Keratinocyte (primary cell): ENCODE measurements around the gene MAPK9. TPM values are rescaled to one million over a fixed set of nuclear protein-coding genes. Genes with fewer than 3 reads are reported as not detected.

Experiments
- DNase-seq: peaks from one replicate; pipeline ENCODE4 v3.0.0-alpha.2; 2011; ENCODE audit warnings: low read depth, missing footprints, low spot score
- FAIRE-seq: peaks from 2 replicates; lab custom pipeline; 2011; peaks lifted over from hg19 to GRCh38; lab: Jason Lieb, UNC
- H2AFZ ChIP-seq: 2 replicates; pipeline ENCODE4 v1.6.0; 2012; ENCODE audit warnings: low read length, control low read depth, inconsistent platforms; ENCODE audit not compliant: control insufficient read depth
- H3K27ac ChIP-seq: 2 replicates; pipeline ENCODE4 v1.5.1; 2011; ENCODE audit warnings: low read length; ENCODE audit not compliant: control insufficient read depth, insufficient read depth
- H3K27me3 ChIP-seq: 3 replicates; pipeline ENCODE4 v1.6.0; 2011; ENCODE audit warnings: low read length; ENCODE audit not compliant: control insufficient read depth, insufficient read depth; ENCODE audit errors: extremely low read depth
- H3K36me3 ChIP-seq, 2 experiments: 2 replicates in 1 of 2; 3 replicates in 1 of 2; pipeline ENCODE4 v1.5.1; 2011; ENCODE audit warnings: low read length in 2 of 2, mild to moderate bottlenecking in 1 of 2; ENCODE audit not compliant: control insufficient read depth in 2 of 2, insufficient read depth in 2 of 2; ENCODE audit errors: extremely low read depth in 1 of 2
- H3K4me1 ChIP-seq: 3 replicates; pipeline ENCODE4 v1.5.1; 2011; ENCODE audit warnings: low read length; ENCODE audit not compliant: control insufficient read depth, insufficient read depth; ENCODE audit errors: extremely low read depth
- H3K4me2 ChIP-seq: 3 replicates; pipeline ENCODE4 v1.6.0; 2011; ENCODE audit warnings: low read depth, low read length; ENCODE audit not compliant: control insufficient read depth, insufficient read depth; ENCODE audit errors: extremely low read depth
- H3K4me3 ChIP-seq, 3 experiments: fragments of 200-600 bp in 1 of 3; sonication (generic) in 1 of 3; 2 replicates in 2 of 3; 3 replicates in 1 of 3; pipeline ENCODE4 v1.5.1; 2011 to 2016; ENCODE audit warnings: low read length in 3 of 3, mild to moderate bottlenecking in 3 of 3, control low read depth in 2 of 3, inconsistent platforms in 1 of 3, low read depth in 1 of 3, mixed read lengths in 1 of 3, mixed run types in 1 of 3, moderate library complexity in 1 of 3; ENCODE audit not compliant: control insufficient read depth in 2 of 3, insufficient read depth in 2 of 3; ENCODE audit errors: extremely low read depth in 1 of 3
- H3K79me2 ChIP-seq: 2 replicates; pipeline ENCODE4 v1.6.0; 2012; ENCODE audit warnings: low read length; ENCODE audit not compliant: control insufficient read depth, insufficient read depth
- H3K9ac ChIP-seq: 3 replicates; pipeline ENCODE4 v1.6.0; 2011; ENCODE audit warnings: low read length; ENCODE audit not compliant: control insufficient read depth, insufficient read depth; ENCODE audit errors: extremely low read depth
- H3K9me1 ChIP-seq: 3 replicates; pipeline ENCODE4 v1.6.0; 2011; ENCODE audit warnings: low read length; ENCODE audit not compliant: control insufficient read depth, insufficient read depth; ENCODE audit errors: extremely low read depth
- H3K9me3 ChIP-seq: 2 replicates; pipeline ENCODE4 v1.5.1; 2012; ENCODE audit warnings: low read depth, low read length; ENCODE audit not compliant: control insufficient read depth
- H4K20me1 ChIP-seq: 3 replicates; pipeline ENCODE4 v1.6.0; 2011; ENCODE audit warnings: low read length; ENCODE audit not compliant: control insufficient read depth, insufficient read depth; ENCODE audit errors: extremely low read depth
- CTCF ChIP-seq, 3 experiments: IDR thresholded peaks in 1 of 3; conservative IDR thresholded peaks in 1 of 3; optimal IDR thresholded peaks in 1 of 3; 2 replicates in 2 of 3; 3 replicates in 1 of 3; pipeline versions ENCODE3 to v1.5.1; 2011; ENCODE audit warnings: low read length in 3 of 3, mild to moderate bottlenecking in 3 of 3, moderate library complexity in 2 of 3, control low read depth in 1 of 3, inconsistent platforms in 1 of 3; ENCODE audit not compliant: insufficient read depth in 2 of 3; ENCODE audit errors: extremely low read depth in 1 of 3
- EZH2 ChIP-seq: IDR thresholded peaks from one replicate; pipeline ENCODE4 v1.6.1; 2012; ENCODE audit warnings: inconsistent platforms, mild to moderate bottlenecking, low read length, moderate library complexity
- dilution Hi-C: fragments of 300-500 bp; cut with MboI; formaldehyde crosslinking; loops from one replicate; pipeline ENCODE4 v1.7.0; 2020; ENCODE audit warnings: low sequenced_read_pairs; ENCODE audit not compliant: extremely low pct_ligation_motif_present
- polyA plus RNA-seq, 5 experiments: library from polyadenylated mRNA; depleted of rRNA in 3 of 5; stranded (reverse) in 3 of 5; stranded (forward) in 1 of 5; unstranded in 1 of 5; fragments of >200 nt; gene quantifications; 1 replicate in 1 of 5; 2 replicates in 3 of 5; 3 replicates in 1 of 5; pipeline versions ENCODE4 v1.2.1 to v1.2.3, GENCODE V29; 2011 to 2012; ENCODE audit warnings: missing spikeins in 2 of 5, low read depth in 1 of 5, low replicate concordance in 1 of 5

The MAPK9 gene
- polyA plus RNA-seq, 1 donor (not counting 4 experiments of a cell fraction or from before 2014, with no cell fraction given): 49.4 TPM

- Histone ChIP-seq H3K9me1 (no peaks in the 10 kb centered on the region), H3K27ac (no peak overlapping the region), H3K79me2 (no peaks in the 10 kb centered on the region), H3K27me3 (no peaks in the 10 kb centered on the region), H3K4me2 (no peak overlapping the region), H4K20me1 (no peaks in the 10 kb centered on the region), H3K4me3 (no peak overlapping the region), H3K4me1 (peaks cover 7% of the 10 kb centered on the region), H3K36me3 (peaks cover 7 to 13% of the 10 kb centered on the region in 2 experiments), H2AFZ (no peak overlapping the region), H3K9me3 (no peaks in the 10 kb centered on the region), H3K9ac (no peak overlapping the region)
- dilution Hi-C loops: no loop called here
- FAIRE-seq: no peak
- no peak for TF ChIP-seq EZH2
- no peak for TF ChIP-seq CTCF (optimal IDR thresholded peaks at IDR 0.05 in 1 of 3, IDR thresholded peaks at IDR 0.05 in 1 of 3, conservative IDR thresholded peaks at IDR 0.05 in 1 of 3; ENCODE audit: extremely low read depth in 1 of 3, insufficient read depth in 2 of 3, low read length in 3 of 3)
- no peak for DNase-seq
Observed at GRCh38 chr5:180238631-180239030, 53.3 kb downstream of the MAPK9 start.

GRCh38 chr5:180235846-180236245 lies 56.0 kb downstream of the MAPK9 start:
- no peaks in the 10 kb centered on the region for H3K27me3 ChIP-seq
- peak; percentile 9 for DNase-seq
- no peak overlapping the region for H3K4me3 ChIP-seq
- dilution Hi-C loops: no loop called here
- peak overlapping the region; percentile 1 for H3K4me2 ChIP-seq
- peaks cover 2% of the 10 kb centered on the region for H3K9me3 ChIP-seq
- no peak overlapping the region for H3K9ac ChIP-seq
- peak overlapping the region; percentile 22 for H3K27ac ChIP-seq
- no peaks in the 10 kb centered on the region for H3K79me2 ChIP-seq
- peaks cover 7 to 13% of the 10 kb centered on the region in 2 experiments for H3K36me3 ChIP-seq
- no peak for FAIRE-seq
- peaks cover 9% of the 10 kb centered on the region for H3K4me1 ChIP-seq
- no peak overlapping the region for H2AFZ ChIP-seq
- H3K9me1 ChIP-seq: no peaks in the 10 kb centered on the region
- no peak for TF ChIP-seq EZH2
- no peak for TF ChIP-seq CTCF (optimal IDR thresholded peaks at IDR 0.05 in 1 of 3, IDR thresholded peaks at IDR 0.05 in 1 of 3, conservative IDR thresholded peaks at IDR 0.05 in 1 of 3; ENCODE audit: extremely low read depth in 1 of 3, insufficient read depth in 2 of 3, low read length in 3 of 3)
- H4K20me1 ChIP-seq: no peaks in the 10 kb centered on the region
